Stimulated activated naive CD8-positive, alpha-beta T cell treated with anti-CD3 and anti-CD28 coated beads, Interleukin-15, Interleukin-2, amounts not matched to agents 100 U/mL and 50 U/mL, for 24 hours (primary cell): ENCODE data around the gene NKAIN2.

Experiments used
- ATAC-seq: fragments of 150-1000 bp; cut with Tn5 transposase; one replicate; pipeline ENCODE4 v1.10.0; 2021
- DNase-seq: peaks from one replicate; pipeline ENCODE4 v3.0.0; 2021

The NKAIN2 gene

DNA sequence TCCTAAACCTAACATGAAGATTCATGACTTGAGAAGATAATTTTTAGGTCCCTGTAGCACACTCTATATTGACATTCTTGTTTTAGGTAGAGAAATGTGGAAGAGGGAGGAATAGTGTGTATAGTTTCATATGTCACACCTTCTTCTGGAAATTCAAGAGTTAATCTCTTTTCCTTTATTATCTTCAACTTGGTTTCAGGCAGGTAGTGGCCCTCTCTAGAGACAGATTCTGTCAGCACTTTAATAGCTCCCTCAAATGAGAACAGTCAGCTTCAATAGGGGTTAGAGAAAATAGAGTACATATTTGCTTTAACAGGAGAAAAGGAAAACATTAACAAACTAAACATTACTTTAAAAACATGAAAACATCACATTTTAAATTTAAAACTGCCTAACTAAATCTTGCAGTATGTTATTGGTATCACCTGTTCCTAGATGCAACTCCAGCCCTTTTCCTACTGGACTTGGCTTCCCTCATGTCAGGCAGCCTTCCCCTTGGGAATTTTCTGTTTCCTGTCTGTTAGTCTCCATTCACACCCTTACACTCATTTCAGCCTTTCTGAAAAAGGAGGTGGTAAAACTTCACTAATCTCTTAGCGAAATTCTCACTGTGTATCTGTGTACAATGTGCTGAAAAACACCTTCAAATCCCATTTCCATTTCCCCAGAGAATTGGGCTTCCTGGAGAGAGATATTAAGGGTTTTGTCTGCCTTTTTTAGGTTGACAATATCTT, 966.3 kb downstream of the NKAIN2 start:
- no peak for DNase-seq
- no peak for ATAC-seq

GRCh38 chr6:124770784-124771183, 967.1 kb downstream of the NKAIN2 start:
- DNase-seq, result no peak
- ATAC-seq, result no peak

DNA sequence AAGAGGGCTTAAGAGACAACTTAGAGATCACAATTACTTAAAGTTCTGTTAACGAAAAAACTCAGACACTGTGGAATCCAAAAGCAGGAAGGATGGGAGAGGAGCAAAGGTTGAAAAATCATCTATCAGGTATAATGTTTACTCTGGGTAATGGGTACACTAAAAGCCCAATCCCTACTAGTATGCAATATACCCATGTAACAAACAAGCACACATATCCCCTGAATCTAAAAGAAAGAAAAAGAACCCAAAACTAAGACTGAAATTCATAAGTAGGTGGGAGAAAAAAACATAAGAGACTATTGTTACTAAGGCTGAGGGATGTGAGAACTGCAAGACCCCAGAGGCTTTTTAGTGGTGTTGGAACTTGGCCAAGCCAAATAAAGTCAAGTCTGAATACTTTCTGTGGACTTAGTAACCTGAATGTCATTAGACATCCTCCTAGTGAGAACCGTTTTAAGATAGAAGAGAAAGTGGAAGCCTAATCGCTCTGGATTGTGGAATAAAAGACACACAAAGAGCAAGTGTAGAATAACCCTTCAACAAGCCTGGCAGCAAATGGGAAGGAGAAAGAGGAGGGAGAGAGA, 969.2 kb downstream of the NKAIN2 start:
- ATAC-seq, result no peak
- no peak for DNase-seq

- DNase-seq (no peak), ATAC-seq (no peak)
Measured at GRCh38 chr6:124775121-124775520, 971.5 kb downstream of the NKAIN2 start.

DNA sequence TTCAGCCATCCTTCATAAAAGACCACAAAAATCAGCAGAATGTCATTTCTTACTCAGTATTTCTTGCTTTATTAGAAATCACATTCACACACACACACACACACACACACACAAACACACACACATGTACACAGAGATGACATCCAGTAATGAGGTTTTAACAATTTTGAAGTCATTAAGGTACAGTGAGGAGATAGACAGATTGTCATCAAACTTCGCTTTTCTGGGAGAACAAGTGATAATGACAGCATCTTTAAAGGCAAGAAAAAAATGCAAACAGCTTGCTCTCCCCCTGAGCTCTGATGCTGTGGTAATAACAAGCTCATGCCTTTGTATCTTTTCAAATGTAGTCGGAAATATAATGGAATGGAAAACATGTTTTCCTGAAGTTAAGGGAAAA, 974.2 kb downstream of the NKAIN2 start:
- no peak for ATAC-seq

DNA sequence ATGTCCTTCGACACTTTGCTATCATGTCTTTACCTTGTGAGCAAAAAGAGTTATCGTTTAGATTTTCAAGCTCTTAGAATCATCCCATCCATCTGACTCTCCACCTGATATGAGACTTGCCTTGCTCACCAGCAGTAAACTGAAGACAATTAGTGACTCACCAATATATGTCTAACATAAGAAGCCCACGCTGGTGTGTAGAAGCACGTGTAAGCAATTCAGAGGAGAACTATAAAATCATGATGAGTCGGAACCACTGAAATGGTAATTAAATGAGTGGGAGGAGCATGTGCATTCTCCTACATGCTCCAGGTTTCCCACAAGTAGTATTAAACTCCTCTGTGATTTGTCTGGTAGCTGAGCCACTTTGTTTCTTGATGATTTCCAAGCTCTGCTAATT, 977.0 kb downstream of the NKAIN2 start:
- ATAC-seq, result no peak
- no peak for DNase-seq

More for the DNA sequence above, 974.2 kb downstream of the NKAIN2 start:
- no peak for DNase-seq

- DNase-seq (no peak), ATAC-seq (no peak)
Measured at GRCh38 chr6:124783344-124783743, 979.7 kb downstream of the NKAIN2 start.

DNA sequence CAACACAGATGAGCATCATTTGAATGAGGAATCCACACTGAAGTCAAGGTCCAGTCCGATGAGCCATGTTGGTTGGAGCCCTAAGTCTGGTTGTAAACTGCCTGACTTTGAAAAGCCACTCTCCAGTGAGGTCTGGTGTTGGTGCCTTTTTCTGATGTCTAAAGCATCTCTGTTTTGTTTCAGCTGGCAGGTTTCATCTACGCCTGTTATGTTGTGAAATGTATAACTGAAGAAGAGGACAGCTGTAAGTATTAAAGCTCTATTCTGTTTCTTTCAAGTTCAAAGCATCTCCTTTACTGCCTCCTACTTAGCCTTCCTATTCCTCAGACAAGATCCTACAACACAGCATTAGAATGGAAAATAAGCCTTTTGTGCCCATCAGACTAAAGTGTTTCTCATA, 987.5 kb downstream of the NKAIN2 start:
- ATAC-seq (no peak), DNase-seq (no peak)

GRCh38 chr6:124792386-124792785, 988.7 kb downstream of the NKAIN2 start:
- no peak for ATAC-seq
- DNase-seq, result no peak

DNA sequence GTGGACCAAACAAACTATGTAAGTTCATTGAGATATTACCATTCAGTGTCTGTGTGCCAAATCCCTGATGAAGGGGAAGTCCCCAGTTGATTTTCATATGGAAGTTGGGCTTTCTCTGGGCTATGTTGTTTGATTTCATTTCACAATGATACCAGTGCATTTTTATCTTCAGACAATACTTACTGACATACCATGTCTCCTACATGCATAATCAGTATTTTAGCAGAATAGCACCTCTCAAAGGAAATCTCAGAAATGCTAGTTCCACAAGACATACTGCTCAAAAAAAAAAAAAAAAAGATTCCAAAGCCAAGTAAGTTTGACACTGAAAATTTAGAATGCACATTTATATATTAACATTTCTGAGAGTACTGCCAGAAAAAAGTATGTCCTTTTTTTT, 989.7 kb downstream of the NKAIN2 start:
- ATAC-seq (no peak), DNase-seq (no peak)

- DNase-seq, result no peak
Measured at GRCh38 chr6:124795643-124796463, 992.2 kb downstream of the NKAIN2 start.

GRCh38 chr6:124796464-124796970, 992.9 kb downstream of the NKAIN2 start:
- ATAC-seq, result no peak
- DNase-seq, result no peak

More at GRCh38 chr6:124795643-124796463, 992.2 kb downstream of the NKAIN2 start:
- no peak for ATAC-seq

- DNase-seq, result no peak
- no peak for ATAC-seq
Measured at GRCh38 chr6:124797224-124797623, 993.6 kb downstream of the NKAIN2 start.

DNA sequence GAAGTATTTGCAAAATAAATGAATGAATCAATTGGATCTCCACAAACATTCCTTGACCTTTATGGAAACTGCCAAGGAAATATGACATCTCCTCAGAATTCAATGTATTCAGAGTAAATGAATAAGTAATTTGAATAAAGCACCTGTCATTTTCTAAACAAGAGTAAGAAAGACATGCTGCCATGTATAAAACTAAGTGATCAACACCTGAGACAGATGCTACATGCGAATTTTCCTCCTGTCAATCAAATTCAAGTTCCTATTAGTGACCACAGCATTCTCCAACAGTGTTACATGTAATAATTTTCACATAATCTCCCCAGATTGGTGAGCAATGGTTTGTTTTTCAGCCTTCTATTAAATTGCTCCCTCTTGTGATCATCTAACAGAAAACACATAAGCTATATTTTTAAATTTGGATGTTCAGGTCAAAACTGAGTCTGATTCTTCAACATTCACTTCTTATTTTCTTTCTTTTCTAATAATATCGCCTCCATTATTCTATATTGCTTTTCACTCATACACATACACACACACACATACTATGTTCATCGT, 995.4 kb downstream of the NKAIN2 start:
- DNase-seq, result no peak
- ATAC-seq, result no peak

GRCh38 chr6:124799638-124800037, 996.0 kb downstream of the NKAIN2 start:
- DNase-seq, result no peak
- ATAC-seq, result no peak

DNA sequence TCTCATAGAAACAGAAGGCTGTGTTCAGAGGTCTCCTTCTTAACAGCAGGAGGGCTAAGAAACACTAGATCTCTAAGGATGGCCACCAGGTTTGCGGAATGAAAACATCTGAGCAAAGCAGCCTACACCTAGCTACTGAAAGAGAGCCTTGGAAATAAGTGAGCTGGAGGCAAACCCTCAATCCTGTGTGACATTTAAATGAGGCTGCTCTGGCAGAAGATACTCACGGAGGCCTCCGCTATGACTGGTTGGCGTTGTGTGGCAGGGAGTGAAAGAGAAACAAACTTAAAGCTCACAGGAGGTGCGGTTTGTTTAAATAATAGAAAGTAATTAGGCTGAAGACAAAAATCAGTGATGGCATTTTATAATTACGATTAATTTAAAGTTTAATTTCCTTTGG, 996.6 kb downstream of the NKAIN2 start:
- DNase-seq, result no peak
- ATAC-seq, result no peak

GRCh38 chr6:124812067-124812466, 1008.4 kb downstream of the NKAIN2 start:
- ATAC-seq, result no peak
- no peak for DNase-seq

- DNase-seq, result no peak
- ATAC-seq, result no peak
Measured at GRCh38 chr6:124819346-124819745, 1015.7 kb downstream of the NKAIN2 start.

GRCh38 chr6:124822204-124822613, 1018.5 kb downstream of the NKAIN2 start:
- ATAC-seq, result no peak

GRCh38 chr6:124822721-124823120, 1019.1 kb downstream of the NKAIN2 start:
- DNase-seq, result no peak
- no peak for ATAC-seq

More at GRCh38 chr6:124822204-124822613, 1018.5 kb downstream of the NKAIN2 start:
- DNase-seq, result no peak

DNA sequence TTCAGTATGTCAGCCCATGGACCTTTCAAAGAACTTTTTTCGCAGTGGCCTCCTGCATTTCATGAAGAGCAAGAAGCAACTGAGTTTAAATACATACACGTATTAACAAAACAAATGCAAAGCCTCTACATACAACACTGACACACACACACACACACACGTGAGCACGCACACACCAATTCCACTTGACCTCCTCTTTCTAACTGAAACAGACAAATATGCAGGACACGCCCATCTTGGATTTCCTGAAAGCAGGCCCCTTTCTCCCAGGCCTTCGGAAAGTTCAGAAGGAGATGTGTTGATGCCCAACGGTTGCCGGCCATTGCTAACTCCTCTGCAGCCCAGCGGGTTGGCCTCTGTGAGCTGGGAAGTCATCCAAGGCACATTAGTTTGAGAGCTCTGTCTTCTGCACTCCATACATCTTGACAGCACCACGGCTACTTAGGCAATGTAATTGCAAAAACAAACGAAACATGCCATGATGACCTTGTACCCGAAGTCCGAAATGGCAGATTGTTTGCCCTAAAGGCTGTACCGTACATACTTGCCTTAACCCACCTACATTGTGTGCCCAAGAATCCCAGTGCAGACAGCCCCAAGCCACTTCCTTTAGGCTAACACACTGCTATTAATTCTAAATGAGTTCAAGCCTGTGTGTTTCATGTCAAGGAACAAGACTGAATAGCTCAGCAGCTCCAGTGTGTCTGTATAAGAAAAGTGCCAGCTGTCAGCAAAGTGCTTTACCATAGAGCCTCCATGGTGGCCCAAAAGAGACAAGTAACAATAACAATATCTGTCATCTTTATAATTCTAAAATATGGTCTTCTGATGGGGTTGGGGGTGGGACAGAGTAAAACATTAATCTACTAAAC, 1019.8 kb downstream of the NKAIN2 start:
- DNase-seq, result no peak
- ATAC-seq, result no peak

DNA sequence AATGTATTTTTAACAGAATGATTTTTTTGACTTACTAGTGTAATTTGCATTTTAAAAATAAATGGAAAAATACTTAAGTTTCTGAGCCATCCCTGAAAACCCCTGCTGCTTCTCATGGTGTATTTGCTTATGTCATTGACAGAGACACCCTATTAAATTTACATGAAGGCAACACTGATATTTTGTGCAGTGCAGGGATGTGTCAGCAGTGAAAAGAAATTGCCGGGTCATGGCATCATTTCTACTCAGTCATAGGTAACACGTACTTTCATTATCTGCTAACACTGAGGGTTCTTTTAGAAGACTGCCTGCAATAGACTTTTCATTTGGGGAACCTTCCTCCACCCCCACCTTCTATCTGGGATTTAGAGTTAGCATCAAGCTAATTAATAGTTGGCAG, 1021.9 kb downstream of the NKAIN2 start:
- DNase-seq, result no peak
- no peak for ATAC-seq
